CD14-positive monocyte (primary cell): ENCODE measurements around the gene LRRC45. TPM values are rescaled to one million over a fixed set of nuclear protein-coding genes. Genes with fewer than 3 reads are reported as not detected.

Experiments
- DNase-seq, 3 donors: peaks; one replicate each; pipeline ENCODE4 v3.0.0-alpha.2; 2011 to 2022
- H2AFZ ChIP-seq: 2 replicates; pipeline ENCODE4 v1.6.0; 2012; ENCODE audit warnings: mild to moderate bottlenecking, low read depth, low read length, inconsistent platforms; ENCODE audit not compliant: insufficient read depth, poor library complexity, severe bottlenecking
- H3K27ac ChIP-seq, 2 donors: 1 replicate in 1 of 2; 2 replicates in 1 of 2; pipeline ENCODE4 v1.5.1; 2012 to 2013; ENCODE audit warnings: low read length in 2 of 2, control low read depth in 1 of 2, inconsistent platforms in 1 of 2, low read depth in 1 of 2, mild to moderate bottlenecking in 1 of 2
- H3K27me3 ChIP-seq, 2 donors: one replicate each; pipeline versions ENCODE4 v1.6.0 to v1.6.1; 2011 to 2013; ENCODE audit warnings: low read length in 2 of 2; ENCODE audit not compliant: control insufficient read depth in 2 of 2, insufficient read depth in 2 of 2
- H3K36me3 ChIP-seq, 2 donors: replicated peaks in 1 of 2; 1 replicate in 1 of 2; 2 replicates in 1 of 2; pipeline versions ENCODE4 v1.5.1 to v1.6.1; 2012 to 2013; ENCODE audit warnings: low read length in 2 of 2, control low read depth in 1 of 2, inconsistent platforms in 1 of 2, mild to moderate bottlenecking in 1 of 2; ENCODE audit not compliant: insufficient read depth in 2 of 2, control insufficient read depth in 1 of 2
- H3K4me1 ChIP-seq, 2 donors: 1 replicate in 1 of 2; 2 replicates in 1 of 2; pipeline versions ENCODE4 v1.5.1 to v1.6.1; 2012 to 2013; ENCODE audit warnings: low read length in 2 of 2, control low read depth in 1 of 2, inconsistent platforms in 1 of 2, mild to moderate bottlenecking in 1 of 2, moderate library complexity in 1 of 2; ENCODE audit not compliant: insufficient read depth in 2 of 2, control insufficient read depth in 1 of 2
- H3K4me2 ChIP-seq: replicated peaks from 2 replicates; pipeline ENCODE3; 2012; ENCODE audit warnings: low read length, moderate library complexity, mild to moderate bottlenecking; ENCODE audit not compliant: poor library complexity, severe bottlenecking; ENCODE audit errors: extremely low read depth
- H3K4me3 ChIP-seq, 3 experiments: fragments of 200-600 bp in 1 of 3; sonication (generic) in 1 of 3; replicated peaks in 1 of 3; 1 replicate in 2 of 3; 2 replicates in 1 of 3; pipeline ENCODE4 v1.5.1; 2011 to 2013; ENCODE audit warnings: low read length in 3 of 3, mild to moderate bottlenecking in 3 of 3, control low read depth in 2 of 3, low read depth in 2 of 3, inconsistent platforms in 1 of 3, moderate library complexity in 1 of 3
- H3K79me2 ChIP-seq: 2 replicates; pipeline ENCODE4 v1.6.0; 2012; ENCODE audit warnings: mild to moderate bottlenecking, control low read depth, inconsistent platforms, low read length, moderate library complexity; ENCODE audit not compliant: insufficient read depth
- H3K9ac ChIP-seq: 2 replicates; pipeline ENCODE4 v1.6.0; 2017; ENCODE audit warnings: low read length, mild to moderate bottlenecking; ENCODE audit not compliant: insufficient read depth, poor library complexity, severe bottlenecking
- H3K9me3 ChIP-seq, 2 donors: replicated peaks in 1 of 2; 1 replicate in 1 of 2; 2 replicates in 1 of 2; pipeline versions ENCODE4 v1.5.1 to v1.6.1; 2012 to 2013; ENCODE audit warnings: low read length in 2 of 2, control low read depth in 1 of 2; ENCODE audit not compliant: control insufficient read depth in 1 of 2, insufficient read depth in 1 of 2
- H4K20me1 ChIP-seq: 2 replicates; pipeline ENCODE4 v1.6.0; 2012; ENCODE audit warnings: mild to moderate bottlenecking, low read length, control low read depth, moderate library complexity; ENCODE audit not compliant: insufficient read depth
- H3K27ac Mint-ChIP-seq, 7 donors: one replicate each; pipeline ENCODE4 v1.8.0; 2020; ENCODE audit warnings: mild to moderate bottlenecking in 7 of 7, mixed read lengths in 7 of 7, moderate library complexity in 6 of 7, inconsistent platforms in 2 of 7
- H3K27me3 Mint-ChIP-seq, 3 donors: one replicate each; pipeline ENCODE4 v1.8.0; 2021 to 2022; ENCODE audit warnings: low read depth in 3 of 3, mild to moderate bottlenecking in 3 of 3, mixed read lengths in 3 of 3, moderate library complexity in 3 of 3, inconsistent platforms in 1 of 3
- H3K36me3 Mint-ChIP-seq, 2 donors: one replicate each; pipeline ENCODE4 v1.8.0; 2020; ENCODE audit warnings: mixed read lengths in 2 of 2, inconsistent platforms in 1 of 2, mild to moderate bottlenecking in 1 of 2
- H3K4me1 Mint-ChIP-seq: one replicate; pipeline ENCODE4 v1.8.0; 2020; ENCODE audit warnings: mild to moderate bottlenecking, mixed read lengths
- H3K4me3 Mint-ChIP-seq, 2 donors: one replicate each; pipeline ENCODE4 v1.8.0; 2020; ENCODE audit warnings: mild to moderate bottlenecking in 2 of 2, mixed read lengths in 2 of 2, moderate library complexity in 1 of 2
- H3K9me3 Mint-ChIP-seq, 7 donors: one replicate each; pipeline ENCODE4 v1.8.0; 2020 to 2022; ENCODE audit warnings: mixed read lengths in 7 of 7, mild to moderate bottlenecking in 6 of 7, moderate library complexity in 6 of 7, inconsistent platforms in 2 of 7
- CTCF ChIP-seq: fragments of 200-600 bp; IDR thresholded peaks from one replicate; pipeline ENCODE4 v1.8.0; 2022; ENCODE audit warnings: antibody characterized with exemption, mild to moderate bottlenecking
- WGBS: methylation state at CpG from one replicate; pipeline ENCODE4 v1.1.5; 2013; ENCODE audit warnings: missing lambda C conversion rate; ENCODE audit not compliant: insufficient coverage; 5-methylcytosine and 5-hydroxymethylcytosine counted together
- intact Hi-C, 2 donors: fragments of 100-400 bp; cut with micrococcal nuclease; formaldehyde crosslinking; loops; one replicate each; pipeline versions ENCODE4 v1.15.0 to v1.15.1; 2023
- polyA plus RNA-seq, 3 donors: library from polyadenylated mRNA; depleted of rRNA in 1 of 3; unstranded in 2 of 3; stranded (reverse) in 1 of 3; fragments of 300-500 nt in 2 of 3; fragments of >200 nt in 1 of 3; fragmentation: Illumina TruSeq in 2 of 3; gene quantifications; 1 replicate in 2 of 3; 2 replicates in 1 of 3; pipeline ENCODE4 v1.2.3, GENCODE V29; 2012 to 2021

Gene LRRC45
- polyA plus RNA-seq, 3 donors, result 2.6 to 12.2 (median 3.4) TPM

GRCh38 chr17:82072827-82073226 lies 49.7 kb downstream of the LRRC45 start:
- H3K27ac Mint-ChIP-seq, result no peak overlapping the region
- Histone ChIP-seq H3K79me2 (no peaks in the 10 kb centered on the region), H3K4me1 (no peaks in the 10 kb centered on the region), H3K9me3 (no peaks in the 10 kb centered on the region), H3K4me3 (no peak overlapping the region), H3K9ac (no peak overlapping the region), H3K4me2 (no peak overlapping the region), H4K20me1 (no peaks in the 10 kb centered on the region), H3K36me3 (no peaks in the 10 kb centered on the region), H3K27ac (no peak overlapping the region), H3K27me3 (no peaks in the 10 kb centered on the region), H2AFZ (no peak overlapping the region)
- WGBS, result 100% methylated on average over 1 of the region's 6 CpGs
- peaks cover 3 to 8% (median 8%) of the 10 kb centered on the region in 3 donors for H3K27me3 Mint-ChIP-seq
- no peak overlapping the region for H3K4me3 Mint-ChIP-seq
- intact Hi-C loops, result no loop called here
- no peak for TF ChIP-seq CTCF
- no peak for DNase-seq
- H3K9me3 Mint-ChIP-seq, result no peaks in the 10 kb centered on the region
- H3K4me1 Mint-ChIP-seq, result no peaks in the 10 kb centered on the region
- no peaks in the 10 kb centered on the region for H3K36me3 Mint-ChIP-seq

- DNase-seq, result no peak
- Histone ChIP-seq H3K36me3 (no peaks in the 10 kb centered on the region), H3K9me3 (no peaks in the 10 kb centered on the region), H2AFZ (no peak overlapping the region), H3K4me2 (no peak overlapping the region), H3K27me3 (no peaks in the 10 kb centered on the region), H3K79me2 (no peaks in the 10 kb centered on the region), H3K9ac (no peak overlapping the region), H3K4me1 (no peaks in the 10 kb centered on the region), H4K20me1 (no peaks in the 10 kb centered on the region), H3K4me3 (no peak overlapping the region), H3K27ac (no peak overlapping the region)
- H3K4me3 Mint-ChIP-seq, result no peak overlapping the region
- H3K36me3 Mint-ChIP-seq, result peaks cover 3% of the 10 kb centered on the region in 2 donors
- TF ChIP-seq CTCF, result no peak
- intact Hi-C loops, result no loop called here
- 98% methylated on average over 7 of the region's 9 CpGs for WGBS
- H3K4me1 Mint-ChIP-seq, result no peaks in the 10 kb centered on the region
- H3K27me3 Mint-ChIP-seq, result peaks cover 3 to 8% (median 8%) of the 10 kb centered on the region in 3 donors
- H3K9me3 Mint-ChIP-seq, result peaks cover 0 to 1% (median 0%) of the 10 kb centered on the region in 7 donors
- no peak overlapping the region for H3K27ac Mint-ChIP-seq
These were observed 50.3 kb downstream of the LRRC45 start for GRCh38 chr17:82073446-82073845.
